ENCODE results near the gene SLC35D1.

DNA sequence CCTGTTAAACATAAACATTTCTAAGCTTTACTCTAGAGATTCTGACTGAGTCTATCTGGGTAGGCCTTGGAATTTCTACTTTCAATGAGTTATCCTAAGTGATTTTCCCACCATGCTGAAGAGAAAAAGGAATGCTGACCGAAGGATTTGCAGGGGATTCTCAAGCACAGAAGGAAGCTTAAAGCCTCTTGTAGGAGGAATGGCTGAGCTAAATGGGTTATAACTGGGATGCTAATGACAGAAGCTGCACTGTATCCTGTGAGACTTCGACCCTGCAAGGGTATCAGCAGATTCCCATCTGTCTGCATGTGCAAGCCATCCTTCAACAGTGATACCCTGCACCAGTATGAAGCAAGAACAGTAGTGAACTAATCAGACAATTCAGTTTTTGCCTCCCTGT lies 35.4 kb downstream of the SLC35D1 start:
- TF ChIP-seq, protein P1, sequence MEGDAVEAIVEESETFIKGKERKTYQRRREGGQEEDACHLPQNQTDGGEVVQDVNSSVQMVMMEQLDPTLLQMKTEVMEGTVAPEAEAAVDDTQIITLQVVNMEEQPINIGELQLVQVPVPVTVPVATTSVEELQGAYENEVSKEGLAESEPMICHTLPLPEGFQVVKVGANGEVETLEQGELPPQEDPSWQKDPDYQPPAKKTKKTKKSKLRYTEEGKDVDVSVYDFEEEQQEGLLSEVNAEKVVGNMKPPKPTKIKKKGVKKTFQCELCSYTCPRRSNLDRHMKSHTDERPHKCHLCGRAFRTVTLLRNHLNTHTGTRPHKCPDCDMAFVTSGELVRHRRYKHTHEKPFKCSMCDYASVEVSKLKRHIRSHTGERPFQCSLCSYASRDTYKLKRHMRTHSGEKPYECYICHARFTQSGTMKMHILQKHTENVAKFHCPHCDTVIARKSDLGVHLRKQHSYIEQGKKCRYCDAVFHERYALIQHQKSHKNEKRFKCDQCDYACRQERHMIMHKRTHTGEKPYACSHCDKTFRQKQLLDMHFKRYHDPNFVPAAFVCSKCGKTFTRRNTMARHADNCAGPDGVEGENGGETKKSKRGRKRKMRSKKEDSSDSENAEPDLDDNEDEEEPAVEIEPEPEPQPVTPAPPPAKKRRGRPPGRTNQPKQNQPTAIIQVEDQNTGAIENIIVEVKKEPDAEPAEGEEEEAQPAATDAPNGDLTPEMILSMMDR (IDR thresholded peaks at IDR 0.05), result no peak
- no peak for TF ChIP-seq EP300 (IDR thresholded peaks at IDR 0.05; ENCODE audit: low read depth)
